ENCODE measurements around the gene LONRF2.

LONRF2 gene

DNA sequence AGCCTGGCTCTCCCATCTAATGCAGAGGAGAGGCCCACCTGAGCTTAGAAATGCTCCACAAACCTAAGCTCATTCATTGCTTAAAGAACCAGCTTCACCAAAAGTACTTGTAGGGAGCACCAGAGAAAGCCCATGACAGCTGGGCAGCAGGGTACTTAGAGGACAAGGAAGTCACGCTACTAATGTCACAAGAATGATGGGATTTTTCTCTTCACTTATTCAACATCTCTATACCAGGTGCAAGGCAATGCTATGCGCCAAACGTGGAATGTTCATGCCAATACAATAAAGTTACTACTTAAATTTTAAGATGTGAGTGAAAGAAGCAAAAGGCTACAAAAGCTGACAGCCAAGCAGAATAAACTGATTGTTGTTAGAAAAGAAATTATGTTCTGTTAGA is 36.0 kb downstream of the LONRF2 start:
- DNase-seq = no peak
- Histone ChIP-seq H3K27ac (ENCODE audit: insufficient read depth, low read length, poor library complexity, severe bottlenecking) (no peak overlapping the region), H3K27me3 (replicated peaks; ENCODE audit: control insufficient read depth, insufficient read depth, low read length, poor library complexity, severe bottlenecking) (no peaks in the 10 kb centered on the region), H3K9me3 (ENCODE audit: control insufficient read depth, low read length) (no peaks in the 10 kb centered on the region), H3K4me1 (ENCODE audit: control insufficient read depth, insufficient read depth, low read length, poor library complexity, severe bottlenecking) (no peaks in the 10 kb centered on the region), H3K36me3 (ENCODE audit: control insufficient read depth, insufficient read depth, low read length) (no peaks in the 10 kb centered on the region), H3K4me3 (ENCODE audit: insufficient read depth, low read depth, low read length, poor library complexity, severe bottlenecking) (no peak overlapping the region)

DNA sequence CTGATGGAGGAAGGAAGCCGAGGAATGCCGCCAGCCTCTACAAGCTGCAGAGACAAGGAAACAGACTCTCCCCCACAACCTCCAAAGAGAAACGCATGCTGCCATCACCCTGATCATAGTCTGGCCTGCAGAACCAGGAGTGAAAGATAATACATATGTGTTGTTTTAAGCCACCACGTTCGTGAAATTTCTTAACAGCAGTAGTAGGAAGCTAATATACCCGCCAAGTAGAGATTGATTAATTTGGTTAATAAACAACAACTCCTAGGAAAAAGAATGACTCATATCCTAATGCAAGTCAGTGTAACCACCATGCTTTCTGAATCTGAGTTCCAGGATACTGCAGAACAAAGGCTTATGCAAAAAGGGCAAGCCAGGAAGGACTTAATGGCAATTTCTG is 36.6 kb downstream of the LONRF2 start:
- Histone ChIP-seq H3K9me3 (ENCODE audit: control insufficient read depth, low read length) (no peaks in the 10 kb centered on the region), H3K36me3 (ENCODE audit: control insufficient read depth, insufficient read depth, low read length) (no peaks in the 10 kb centered on the region), H3K27ac (ENCODE audit: insufficient read depth, low read length, poor library complexity, severe bottlenecking) (no peak overlapping the region), H3K27me3 (replicated peaks; ENCODE audit: control insufficient read depth, insufficient read depth, low read length, poor library complexity, severe bottlenecking) (no peaks in the 10 kb centered on the region), H3K4me3 (ENCODE audit: insufficient read depth, low read depth, low read length, poor library complexity, severe bottlenecking) (no peak overlapping the region), H3K4me1 (ENCODE audit: control insufficient read depth, insufficient read depth, low read length, poor library complexity, severe bottlenecking) (no peaks in the 10 kb centered on the region)
- no peak for DNase-seq

DNA sequence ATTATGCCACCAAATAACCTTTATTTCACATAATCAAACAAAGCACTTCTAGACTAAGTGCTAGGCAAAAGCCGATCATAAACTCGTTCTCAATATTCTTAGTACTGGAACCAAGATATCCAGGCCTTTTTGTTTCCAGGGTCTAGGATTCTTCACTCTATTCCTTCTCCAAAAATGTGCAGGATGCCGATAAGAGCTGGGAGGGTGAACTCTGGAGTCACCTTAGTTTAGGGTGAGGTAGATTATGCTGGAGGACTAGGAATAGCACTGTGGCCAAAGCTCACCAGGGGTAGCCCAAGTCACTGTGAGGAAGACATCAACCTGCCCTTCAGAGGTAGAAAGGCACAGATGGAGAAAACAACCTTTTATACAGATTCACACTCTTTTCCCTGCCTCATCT is 37.3 kb downstream of the LONRF2 start:
- no peak overlapping the region for H3K4me3 ChIP-seq (ENCODE audit: insufficient read depth, low read depth, low read length, poor library complexity, severe bottlenecking)
- no peaks in the 10 kb centered on the region for H3K4me1 ChIP-seq (ENCODE audit: control insufficient read depth, insufficient read depth, low read length, poor library complexity, severe bottlenecking)
- no peaks in the 10 kb centered on the region for H3K9me3 ChIP-seq (ENCODE audit: control insufficient read depth, low read length)
- H3K27ac ChIP-seq (ENCODE audit: insufficient read depth, low read length, poor library complexity, severe bottlenecking) = no peak overlapping the region
- no peak for DNase-seq
- no peaks in the 10 kb centered on the region for H3K36me3 ChIP-seq (ENCODE audit: control insufficient read depth, insufficient read depth, low read length)
- H3K27me3 ChIP-seq (replicated peaks; ENCODE audit: control insufficient read depth, insufficient read depth, low read length, poor library complexity, severe bottlenecking) = no peaks in the 10 kb centered on the region

DNA sequence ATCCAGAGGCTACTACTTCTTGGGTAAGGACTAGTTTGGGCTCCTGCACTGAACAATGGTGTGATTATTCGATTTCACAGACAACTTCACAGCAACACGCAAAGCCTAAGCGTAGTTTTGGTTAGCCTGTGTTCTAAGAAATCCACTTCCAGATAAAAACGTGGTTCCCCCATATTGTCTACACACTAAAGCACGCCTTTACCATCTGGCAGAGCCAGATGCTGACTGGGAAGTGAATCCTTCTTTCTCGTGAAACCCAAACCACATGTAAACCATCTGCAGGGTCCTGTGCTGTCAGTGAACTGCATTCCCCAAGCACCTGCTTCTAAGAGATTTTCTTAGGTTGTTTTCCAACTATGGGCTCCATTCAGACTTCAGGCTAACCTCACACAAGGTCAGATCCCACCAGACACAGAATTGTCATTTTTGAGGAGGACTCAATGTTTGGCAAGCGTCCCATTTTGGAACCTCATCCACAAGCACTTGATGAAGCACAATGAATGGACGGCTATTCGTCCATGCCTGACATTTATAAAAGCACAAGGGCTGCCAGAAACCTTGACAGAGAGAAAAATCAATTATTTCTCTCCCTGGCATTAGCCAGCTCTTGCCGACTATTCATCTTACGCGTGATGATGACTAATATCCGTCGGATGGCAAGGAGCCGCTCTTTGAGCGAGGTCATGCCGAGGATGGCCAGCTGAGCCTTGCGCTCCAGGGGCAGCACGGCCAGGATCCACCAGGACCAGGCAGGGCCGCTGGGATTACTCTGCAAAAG is 38.4 kb downstream of the LONRF2 start:
- H3K27me3 ChIP-seq (replicated peaks; ENCODE audit: control insufficient read depth, insufficient read depth, low read length, poor library complexity, severe bottlenecking) = no peaks in the 10 kb centered on the region
- H3K4me1 ChIP-seq (ENCODE audit: control insufficient read depth, insufficient read depth, low read length, poor library complexity, severe bottlenecking) = no peaks in the 10 kb centered on the region
- no peak overlapping the region for H3K4me3 ChIP-seq (ENCODE audit: insufficient read depth, low read depth, low read length, poor library complexity, severe bottlenecking)
- no peaks in the 10 kb centered on the region for H3K36me3 ChIP-seq (ENCODE audit: control insufficient read depth, insufficient read depth, low read length)
- DNase-seq = no peak
- no peak overlapping the region for H3K27ac ChIP-seq (ENCODE audit: insufficient read depth, low read length, poor library complexity, severe bottlenecking)
- H3K9me3 ChIP-seq (ENCODE audit: control insufficient read depth, low read length) = no peaks in the 10 kb centered on the region

DNA sequence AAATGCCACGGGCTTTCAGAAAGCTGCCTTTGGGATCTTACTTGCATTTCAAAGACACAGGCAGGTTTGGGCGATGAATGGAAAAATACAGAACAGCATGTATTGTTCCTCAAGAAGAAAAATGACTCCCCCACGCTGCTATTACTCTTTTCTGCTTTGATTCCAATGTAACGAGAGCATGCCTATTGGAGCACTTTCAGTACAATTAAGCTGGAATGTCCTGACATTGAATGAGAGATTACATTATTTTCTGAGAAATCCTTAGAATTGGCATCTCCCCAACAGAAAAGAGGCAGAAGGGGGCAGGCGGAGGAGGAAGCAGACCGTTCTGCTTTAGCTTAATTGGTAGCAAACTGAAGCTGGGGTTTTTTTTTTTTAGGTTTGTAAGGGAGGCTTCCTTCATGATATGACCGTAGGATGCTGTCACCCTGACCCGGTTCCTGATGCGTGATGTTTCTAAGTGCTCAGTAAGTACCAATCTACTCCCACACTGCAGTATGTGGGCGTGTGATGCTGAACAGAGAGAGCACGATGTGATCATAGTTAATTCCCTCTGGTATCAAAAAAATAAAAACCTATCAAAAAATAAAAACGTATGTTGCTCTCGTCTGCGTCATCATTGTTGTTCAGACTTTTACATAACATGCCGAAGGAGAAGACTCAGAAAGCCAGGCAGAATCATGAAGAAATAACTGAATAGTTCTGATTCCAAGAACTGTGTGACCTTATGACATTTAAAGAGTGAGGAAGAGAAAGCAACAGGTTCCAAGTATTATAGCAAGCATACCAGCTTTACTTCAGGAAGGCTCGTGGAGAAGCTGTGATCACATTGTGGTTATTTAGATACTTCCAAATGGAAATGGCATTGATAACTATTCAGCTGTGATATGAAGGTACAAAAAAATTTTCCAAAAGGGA is 40.5 kb downstream of the LONRF2 start:
- no peaks in the 10 kb centered on the region for H3K9me3 ChIP-seq (ENCODE audit: control insufficient read depth, low read length)
- no peak overlapping the region for H3K4me3 ChIP-seq (ENCODE audit: insufficient read depth, low read depth, low read length, poor library complexity, severe bottlenecking)
- H3K36me3 ChIP-seq (ENCODE audit: control insufficient read depth, insufficient read depth, low read length) = no peaks in the 10 kb centered on the region
- H3K27me3 ChIP-seq (replicated peaks; ENCODE audit: control insufficient read depth, insufficient read depth, low read length, poor library complexity, severe bottlenecking) = no peaks in the 10 kb centered on the region
- H3K27ac ChIP-seq (ENCODE audit: insufficient read depth, low read length, poor library complexity, severe bottlenecking) = no peak overlapping the region
- no peak for DNase-seq
- no peaks in the 10 kb centered on the region for H3K4me1 ChIP-seq (ENCODE audit: control insufficient read depth, insufficient read depth, low read length, poor library complexity, severe bottlenecking)

DNA sequence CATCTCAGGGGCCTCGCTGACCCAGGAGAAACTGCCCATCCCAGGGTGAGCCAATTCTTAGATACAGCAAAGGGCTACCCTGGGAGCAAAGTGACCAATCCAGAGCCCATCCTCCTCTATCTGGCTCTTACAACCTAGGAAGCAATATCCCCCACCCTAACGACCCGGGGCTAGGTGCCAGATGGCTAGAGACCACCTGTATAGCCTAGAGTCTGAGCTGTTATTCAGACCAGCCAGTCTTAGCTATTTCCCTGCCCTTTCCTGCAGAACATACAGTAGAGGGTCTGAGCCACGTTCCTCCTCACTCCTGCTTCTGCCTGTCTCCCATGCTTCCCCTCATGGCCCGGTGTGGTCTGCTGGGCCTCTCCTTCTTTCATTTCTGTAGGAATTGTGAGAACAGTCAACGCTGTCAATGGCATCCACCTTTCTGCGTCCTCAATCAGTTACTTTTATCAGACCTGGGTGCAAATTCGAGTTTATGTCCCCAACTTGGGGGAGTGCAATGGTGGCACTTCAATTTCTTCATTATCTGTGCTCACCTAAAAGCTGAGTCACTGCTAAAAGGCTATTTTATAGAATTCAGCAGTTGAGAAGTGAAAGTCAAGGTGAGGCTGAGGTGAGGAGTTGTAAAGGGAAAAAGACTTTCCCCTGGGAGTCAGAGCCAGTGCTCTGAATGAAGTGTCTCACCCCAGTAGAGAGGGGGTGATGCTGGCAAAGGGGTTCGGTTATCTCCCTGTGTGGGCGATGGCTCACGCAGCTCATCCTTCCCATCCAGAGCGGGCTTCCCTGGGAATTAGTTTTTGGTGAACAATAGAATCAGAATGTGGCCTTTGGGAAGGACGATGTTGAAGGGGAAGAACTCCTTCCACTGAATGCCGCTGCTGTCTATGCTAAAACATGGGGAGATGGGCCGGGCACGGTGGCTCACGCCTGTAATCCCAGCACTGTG is 42.4 kb downstream of the LONRF2 start:
- no peaks in the 10 kb centered on the region for H3K27me3 ChIP-seq (replicated peaks; ENCODE audit: control insufficient read depth, insufficient read depth, low read length, poor library complexity, severe bottlenecking)
- H3K27ac ChIP-seq (ENCODE audit: insufficient read depth, low read length, poor library complexity, severe bottlenecking) = no peak overlapping the region
- no peaks in the 10 kb centered on the region for H3K4me1 ChIP-seq (ENCODE audit: control insufficient read depth, insufficient read depth, low read length, poor library complexity, severe bottlenecking)
- no peaks in the 10 kb centered on the region for H3K9me3 ChIP-seq (ENCODE audit: control insufficient read depth, low read length)
- no peak overlapping the region for H3K4me3 ChIP-seq (ENCODE audit: insufficient read depth, low read depth, low read length, poor library complexity, severe bottlenecking)
- no peak for DNase-seq
- H3K36me3 ChIP-seq (ENCODE audit: control insufficient read depth, insufficient read depth, low read length) = no peaks in the 10 kb centered on the region

DNA sequence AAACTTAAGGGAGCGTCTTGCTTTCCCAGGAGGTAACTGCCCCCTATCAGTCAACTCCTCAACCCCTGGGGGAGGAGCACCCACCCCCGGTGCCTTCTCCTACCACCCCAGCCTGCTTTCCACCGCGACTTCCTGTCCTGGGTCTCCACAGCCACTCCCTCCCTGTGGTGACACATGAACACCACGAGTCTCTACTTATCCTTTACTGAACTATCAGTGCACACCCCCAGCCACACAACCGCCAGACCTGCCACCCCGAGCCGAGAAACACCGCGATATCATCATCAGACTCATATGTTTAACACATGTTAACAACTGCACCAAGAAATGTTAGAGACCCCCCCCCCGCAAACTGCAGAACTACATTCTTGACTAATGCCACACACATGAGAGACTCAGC is 43.3 kb downstream of the LONRF2 start:
- Histone ChIP-seq H3K4me3 (ENCODE audit: insufficient read depth, low read depth, low read length, poor library complexity, severe bottlenecking) (no peak overlapping the region), H3K36me3 (ENCODE audit: control insufficient read depth, insufficient read depth, low read length) (no peaks in the 10 kb centered on the region), H3K4me1 (ENCODE audit: control insufficient read depth, insufficient read depth, low read length, poor library complexity, severe bottlenecking) (no peaks in the 10 kb centered on the region), H3K9me3 (ENCODE audit: control insufficient read depth, low read length) (no peaks in the 10 kb centered on the region), H3K27me3 (replicated peaks; ENCODE audit: control insufficient read depth, insufficient read depth, low read length, poor library complexity, severe bottlenecking) (no peaks in the 10 kb centered on the region), H3K27ac (ENCODE audit: insufficient read depth, low read length, poor library complexity, severe bottlenecking) (no peak overlapping the region)
- DNase-seq = no peak

DNA sequence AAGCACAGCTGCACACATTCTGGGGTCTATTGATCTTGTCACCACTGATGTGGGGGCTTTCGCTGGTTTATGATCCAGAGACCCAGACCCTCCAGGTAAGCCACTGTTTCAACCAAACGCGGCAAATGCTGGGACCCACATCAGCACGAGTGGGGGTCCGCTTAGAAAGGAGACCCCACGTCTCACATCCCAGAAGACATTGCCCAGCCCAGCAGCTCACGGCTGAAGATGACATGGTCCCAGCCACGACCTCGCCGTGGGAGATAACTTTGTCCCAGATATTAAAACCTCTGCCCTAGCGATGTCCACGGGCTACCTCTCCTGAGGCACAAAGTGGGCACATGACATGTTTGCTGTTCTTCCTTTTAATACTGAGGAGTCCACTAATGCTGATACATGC is 43.8 kb downstream of the LONRF2 start:
- H3K4me1 ChIP-seq (ENCODE audit: control insufficient read depth, insufficient read depth, low read length, poor library complexity, severe bottlenecking) = no peaks in the 10 kb centered on the region
- no peaks in the 10 kb centered on the region for H3K36me3 ChIP-seq (ENCODE audit: control insufficient read depth, insufficient read depth, low read length)
- H3K27me3 ChIP-seq (replicated peaks; ENCODE audit: control insufficient read depth, insufficient read depth, low read length, poor library complexity, severe bottlenecking) = no peaks in the 10 kb centered on the region
- no peak for DNase-seq
- no peak overlapping the region for H3K4me3 ChIP-seq (ENCODE audit: insufficient read depth, low read depth, low read length, poor library complexity, severe bottlenecking)
- H3K9me3 ChIP-seq (ENCODE audit: control insufficient read depth, low read length) = no peaks in the 10 kb centered on the region
- H3K27ac ChIP-seq (ENCODE audit: insufficient read depth, low read length, poor library complexity, severe bottlenecking) = no peak overlapping the region

DNA sequence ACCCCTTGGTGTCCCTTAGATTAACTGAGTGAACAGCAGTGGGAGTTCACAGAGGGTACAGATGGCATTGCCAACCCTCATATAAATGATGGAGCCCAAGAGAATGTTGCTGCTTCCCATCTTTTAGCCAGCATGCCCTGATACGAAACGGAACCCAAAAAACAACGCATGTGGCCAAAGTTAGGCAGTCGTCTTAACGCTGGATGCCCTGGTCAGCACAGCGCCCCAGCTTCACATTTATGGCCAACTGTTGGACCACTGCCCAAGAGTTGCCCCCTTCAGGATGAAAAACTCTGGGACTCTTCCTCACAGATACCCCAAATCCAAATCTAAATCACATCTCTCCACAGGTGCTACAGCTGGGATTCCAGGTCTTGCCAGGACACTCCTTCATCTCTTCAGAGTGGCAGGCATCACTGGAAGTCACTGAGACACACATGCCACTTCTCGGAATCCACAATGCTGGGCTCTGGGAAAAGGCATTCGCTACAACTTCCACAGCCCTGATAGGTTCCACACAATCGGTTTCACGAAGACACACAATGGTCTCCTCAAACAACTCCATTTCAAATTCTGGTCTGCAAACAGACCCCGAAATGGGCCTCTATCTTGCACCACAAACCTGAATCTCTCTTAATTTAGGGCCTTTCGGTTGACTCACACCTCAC is 44.6 kb downstream of the LONRF2 start:
- Histone ChIP-seq H3K4me3 (ENCODE audit: insufficient read depth, low read depth, low read length, poor library complexity, severe bottlenecking) (no peak overlapping the region), H3K36me3 (ENCODE audit: control insufficient read depth, insufficient read depth, low read length) (no peaks in the 10 kb centered on the region), H3K9me3 (ENCODE audit: control insufficient read depth, low read length) (no peaks in the 10 kb centered on the region), H3K4me1 (ENCODE audit: control insufficient read depth, insufficient read depth, low read length, poor library complexity, severe bottlenecking) (no peaks in the 10 kb centered on the region), H3K27ac (ENCODE audit: insufficient read depth, low read length, poor library complexity, severe bottlenecking) (no peak overlapping the region), H3K27me3 (replicated peaks; ENCODE audit: control insufficient read depth, insufficient read depth, low read length, poor library complexity, severe bottlenecking) (no peaks in the 10 kb centered on the region)
- no peak for DNase-seq
